HG03571 (cell line): ENCODE measurements around the gene TRAK1.

ENCODE experiments used
- ATAC-seq: cut with Tn5 transposase; IDR thresholded peaks from one replicate; pipeline ENCODE4 v1.9.1; 2021; ENCODE audit not compliant: unreplicated experiment

The TRAK1 gene

DNA sequence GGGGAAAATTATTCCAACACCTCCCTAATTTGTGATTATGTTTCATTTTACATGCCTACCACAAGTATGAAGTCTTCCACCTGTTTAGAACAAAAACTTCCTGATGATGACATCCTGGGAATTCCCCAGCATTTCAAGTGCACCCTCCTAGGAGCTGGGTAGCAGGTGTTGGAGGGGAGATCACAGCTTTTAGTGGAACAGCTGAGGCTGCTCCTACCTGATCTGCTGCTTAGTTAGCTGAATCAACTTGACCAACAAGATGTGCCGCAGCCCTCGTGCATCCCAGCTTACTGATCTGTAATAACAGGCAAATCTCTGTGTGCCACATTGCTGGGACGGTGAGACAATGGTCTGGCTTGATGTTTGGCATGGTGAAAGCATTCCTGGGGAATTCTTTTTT lies 29.7 kb downstream of the TRAK1 start:
- ATAC-seq, result no peak

DNA sequence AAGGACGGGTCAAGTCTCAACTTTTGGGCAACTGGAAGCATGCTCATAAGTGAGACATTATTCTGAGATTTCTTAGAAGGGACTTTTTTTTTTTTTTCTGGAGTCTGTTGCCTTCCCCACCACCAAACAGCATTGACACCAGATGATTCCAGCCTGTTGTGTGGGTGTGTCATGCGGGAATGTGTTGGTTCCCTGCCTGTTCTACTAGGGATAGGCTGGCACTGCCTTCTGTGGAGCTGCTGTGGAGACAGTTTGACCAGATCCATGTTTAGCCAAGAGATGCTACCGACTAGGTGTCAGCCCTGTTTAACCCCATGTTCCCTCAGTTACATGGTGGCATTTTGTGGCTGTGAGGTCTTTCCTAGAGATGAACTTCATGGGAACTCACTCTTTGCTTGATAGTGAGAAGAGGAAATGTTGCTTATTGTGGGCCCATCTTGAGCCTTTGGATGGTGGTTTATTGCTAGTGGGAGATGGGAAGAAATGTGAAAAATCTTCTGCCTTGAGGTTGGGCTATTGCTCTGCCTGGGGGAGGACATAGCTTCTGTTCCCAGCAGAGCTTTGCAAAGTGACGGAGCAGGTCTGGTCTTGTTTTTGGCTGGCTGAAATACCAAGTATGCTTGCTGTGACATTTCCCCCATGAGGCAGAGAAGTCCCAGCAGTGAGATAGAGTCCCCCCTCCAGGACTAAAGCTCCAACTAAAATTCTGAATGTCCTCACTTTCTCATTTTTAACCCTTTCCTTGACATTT lies 31.3 kb downstream of the TRAK1 start:
- ATAC-seq, result no peak

DNA sequence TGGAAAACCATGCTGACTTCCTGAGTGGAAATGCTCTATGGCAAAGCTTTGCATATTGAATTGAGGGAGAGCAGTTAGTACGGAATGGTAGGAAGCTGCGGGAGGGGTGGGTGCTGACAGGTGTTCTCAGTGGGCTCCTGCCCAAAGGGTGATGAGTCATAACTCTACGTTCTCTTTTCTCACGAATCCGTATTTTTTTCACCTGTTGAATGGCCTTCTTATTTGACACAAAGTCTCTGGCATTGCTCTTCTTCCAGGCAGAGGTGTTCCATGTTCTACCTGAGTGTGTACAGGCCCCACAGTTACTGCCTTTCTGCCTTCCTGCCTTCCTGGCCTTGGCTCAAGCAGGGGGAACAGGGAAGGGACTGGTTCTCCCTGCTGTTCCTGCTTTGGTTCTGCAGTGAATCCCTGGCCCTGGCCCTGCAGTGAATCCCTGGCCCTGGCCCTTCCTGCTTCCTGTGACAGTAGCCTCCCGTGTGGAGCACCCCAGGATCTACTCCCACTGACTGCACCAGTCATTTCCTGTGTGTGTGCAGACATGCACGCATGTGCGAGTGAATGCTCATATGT lies 31.9 kb downstream of the TRAK1 start:
- no peak for ATAC-seq

DNA sequence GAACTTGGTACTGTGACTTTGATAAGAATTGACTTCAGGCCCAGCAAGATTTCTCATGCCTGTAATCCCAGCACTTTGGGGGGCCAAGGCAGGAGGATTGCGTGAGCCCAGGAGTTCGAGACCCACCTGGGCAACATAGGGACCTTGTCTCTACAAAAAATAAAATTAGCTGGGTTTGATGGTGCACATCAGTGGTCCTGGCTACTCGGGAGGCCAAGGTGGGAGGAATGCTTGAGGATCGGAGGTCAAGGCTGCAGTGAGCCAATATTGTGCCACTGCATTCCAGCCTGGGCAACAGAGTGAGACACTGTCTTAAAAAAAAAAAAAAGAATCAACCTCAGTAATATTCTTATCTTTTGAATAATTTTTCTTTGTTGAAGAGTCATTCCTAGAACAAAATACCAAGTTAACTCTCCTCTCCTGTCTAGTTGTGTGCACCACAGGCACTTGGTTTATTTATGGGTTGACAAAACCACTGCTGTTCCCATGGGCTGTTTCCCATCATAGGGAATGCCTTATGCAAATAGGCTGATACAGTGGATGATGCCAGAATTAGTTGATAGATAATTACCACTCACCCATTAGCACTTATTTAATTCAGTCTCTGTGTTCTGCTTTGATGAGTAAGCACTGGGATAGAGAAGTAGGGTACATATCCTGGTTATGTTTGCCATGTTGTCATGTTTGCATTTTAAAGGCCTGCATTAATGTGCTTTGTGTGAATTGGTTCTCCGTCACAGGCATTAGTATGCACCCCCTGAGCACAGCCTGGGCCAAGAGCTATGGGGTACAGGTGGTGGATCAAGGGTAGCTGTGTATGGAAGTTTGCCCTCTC lies 32.9 kb downstream of the TRAK1 start:
- ATAC-seq, result no peak

GRCh38 chr3:42127226-42127625 lies 36.1 kb downstream of the TRAK1 start:
- no peak for ATAC-seq

- no peak for ATAC-seq
Observed at GRCh38 chr3:42128526-42128925, 37.4 kb downstream of the TRAK1 start.

DNA sequence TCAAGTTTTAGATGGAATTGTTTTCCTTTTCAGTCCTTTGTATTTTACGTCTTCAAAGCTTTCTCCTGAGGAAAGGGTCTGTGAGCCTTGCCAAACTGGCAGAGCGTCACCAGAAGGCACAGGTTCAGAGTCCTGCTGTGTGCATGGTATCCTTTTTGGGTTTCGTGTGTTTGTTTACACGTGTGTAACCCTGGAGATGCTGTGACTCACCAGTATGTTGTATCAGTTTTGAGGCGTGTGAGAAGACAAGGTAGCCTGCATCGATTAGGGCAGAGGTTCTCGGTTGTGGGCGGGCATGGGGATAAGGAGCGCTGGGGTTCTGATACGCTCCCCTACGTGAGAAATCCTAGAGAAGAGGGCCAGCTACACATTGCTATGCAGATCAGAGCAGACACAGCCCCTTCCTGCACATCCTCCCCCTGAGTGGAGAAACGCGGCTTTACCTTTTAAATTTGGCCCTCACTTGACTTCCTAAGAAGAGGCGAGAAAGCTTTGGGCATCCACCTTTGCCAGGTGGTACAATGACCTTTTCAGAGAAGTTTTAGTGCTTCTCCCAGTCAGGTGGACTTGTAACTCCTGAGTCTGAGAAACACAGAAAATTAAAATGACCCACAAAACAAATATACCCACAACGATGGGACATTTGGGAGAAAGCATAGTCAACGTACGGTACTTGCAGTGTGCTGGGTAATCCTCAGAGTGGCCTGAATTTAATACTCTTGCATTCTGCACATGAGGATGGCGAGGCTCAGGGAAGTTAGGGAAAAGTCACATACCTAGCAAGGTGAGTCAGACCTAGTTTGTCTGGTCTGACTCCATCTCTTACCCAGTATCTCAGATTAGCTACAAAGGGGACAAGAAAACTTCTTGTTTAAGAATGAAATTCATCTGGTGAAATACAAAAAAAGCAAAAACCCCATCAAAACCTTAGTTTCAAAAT lies 38.1 kb downstream of the TRAK1 start:
- peak; percentile 79 for ATAC-seq

GRCh38 chr3:42130007-42130328 lies 38.8 kb downstream of the TRAK1 start:
- no peak for ATAC-seq

- ATAC-seq, result no peak
Observed at GRCh38 chr3:42130329-42131070, 39.3 kb downstream of the TRAK1 start.

GRCh38 chr3:42133500-42134298 lies 42.5 kb downstream of the TRAK1 start:
- no peak for ATAC-seq

- no peak for ATAC-seq
Observed at GRCh38 chr3:42134867-42135464, 43.8 kb downstream of the TRAK1 start.

DNA sequence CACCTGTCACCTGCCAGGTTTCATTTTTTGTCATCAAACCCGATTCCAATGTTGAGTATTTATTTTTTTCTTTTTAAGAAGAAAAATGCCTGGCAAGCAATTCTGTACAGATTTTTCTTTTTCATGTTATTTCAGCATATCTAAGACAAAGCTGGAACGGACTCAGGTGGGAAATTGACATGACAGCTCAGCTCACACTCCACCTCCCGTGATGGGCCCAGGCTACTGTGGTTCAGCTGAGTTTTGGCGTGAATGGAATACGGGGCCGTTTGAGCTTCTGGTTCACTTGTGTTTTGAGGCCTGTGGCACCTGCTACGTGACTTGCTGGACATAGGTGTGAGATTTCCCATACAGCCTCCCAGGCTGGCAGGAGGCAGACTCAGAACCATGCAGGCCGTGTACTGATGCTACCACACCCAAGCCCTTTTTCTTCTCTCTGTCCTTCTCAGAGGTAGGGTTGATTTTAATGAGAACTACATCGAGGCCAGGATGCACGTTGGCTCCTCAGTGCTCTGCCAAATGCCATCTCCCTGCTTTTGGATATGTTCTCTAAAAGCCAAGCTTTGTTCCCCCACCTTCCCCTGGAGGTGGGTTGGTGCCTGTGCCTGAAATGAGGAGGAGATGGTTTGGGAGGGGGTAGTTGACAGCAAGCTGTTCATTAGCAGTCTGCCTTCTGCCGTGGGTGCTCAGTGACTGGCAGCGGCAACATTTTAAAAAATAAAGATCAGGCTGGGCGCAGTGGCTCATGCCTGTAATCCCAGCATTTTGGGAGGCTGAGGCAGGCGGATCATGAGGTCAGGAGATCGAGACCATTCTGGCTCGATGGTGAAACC lies 48.7 kb downstream of the TRAK1 start:
- ATAC-seq, result no peak

GRCh38 chr3:42140665-42141203 lies 49.6 kb downstream of the TRAK1 start:
- ATAC-seq, result no peak

GRCh38 chr3:42143440-42143839 lies 52.3 kb downstream of the TRAK1 start:
- no peak for ATAC-seq

DNA sequence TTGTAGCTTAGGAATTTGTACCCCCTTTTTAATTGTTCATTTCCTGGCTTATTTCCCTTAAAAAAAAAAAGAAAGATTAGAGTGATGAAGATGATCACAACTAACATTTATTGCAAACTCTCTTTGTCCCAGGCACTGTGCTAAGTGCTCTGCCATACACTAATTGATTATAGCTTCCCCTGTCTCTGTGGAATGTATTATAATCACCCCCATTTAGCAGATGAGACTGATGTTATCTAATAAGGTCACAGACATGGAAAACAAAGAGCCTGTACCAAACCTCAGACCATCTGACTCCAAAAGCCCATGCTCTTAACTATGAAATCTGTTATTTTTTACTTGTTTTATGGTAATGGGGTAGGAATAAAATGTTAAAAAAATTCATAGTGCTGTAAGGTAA lies 53.1 kb downstream of the TRAK1 start:
- no peak for ATAC-seq

- ATAC-seq, result no peak
Observed at GRCh38 chr3:42148086-42148848, 57.1 kb downstream of the TRAK1 start.

DNA sequence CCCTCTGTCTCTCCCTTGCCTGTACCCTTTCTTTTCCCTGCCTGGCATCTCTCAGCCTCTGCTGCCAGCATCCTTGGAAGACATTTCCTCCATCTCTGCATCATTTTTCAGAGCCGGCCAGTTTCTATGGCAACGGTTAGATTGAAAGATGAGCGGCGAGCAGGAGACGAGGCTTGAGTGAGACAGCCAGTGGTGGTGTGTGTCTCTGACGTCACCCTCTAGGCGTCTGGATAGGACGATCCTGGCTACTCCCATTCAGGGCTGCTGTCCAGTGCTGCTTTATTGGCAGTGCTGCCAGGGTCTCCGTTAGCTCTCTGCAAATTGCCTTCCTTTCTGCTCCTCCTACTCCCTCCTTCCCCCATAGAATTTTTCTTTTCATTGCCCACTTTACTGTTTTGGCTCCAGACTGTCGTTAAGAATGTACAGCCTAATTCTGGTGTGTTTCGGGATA lies 57.9 kb downstream of the TRAK1 start:
- ATAC-seq, result no peak
